Measurements from ENCODE around the gene VWC2L. TPM values are rescaled to one million over a fixed set of nuclear protein-coding genes. Genes with fewer than 3 reads are reported as not detected.

The VWC2L gene
- total and polyA plus RNA-seq, 2 of the 8 experiments (the other 6 are each of a cell fraction or from before 2014, with no cell fraction given): not detected

DNA sequence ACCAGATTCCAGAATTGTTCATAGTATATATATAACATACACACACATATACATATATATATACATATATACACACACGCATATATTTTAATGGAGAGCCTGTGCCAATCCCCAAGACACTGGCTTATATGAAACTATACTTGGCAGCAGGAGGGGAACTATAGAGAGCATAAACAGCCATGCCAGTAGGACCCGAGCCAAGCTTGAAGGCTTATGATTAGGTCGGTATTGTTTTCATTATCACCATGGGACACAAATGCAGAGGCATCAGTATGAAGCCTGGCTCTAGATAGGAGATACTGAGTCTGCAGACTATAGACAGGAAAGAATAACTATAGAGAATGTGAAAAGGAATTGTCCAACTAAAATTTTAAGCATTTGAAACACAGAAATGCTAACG lies 181.2 kb downstream of the VWC2L start:
- H3K4ac ChIP-seq (replicated peaks; ENCODE audit: insufficient read length, low read depth, low read length): no peak overlapping the region
- H3K23ac ChIP-seq (ENCODE audit: insufficient read length): no peak overlapping the region
- no peaks in the 10 kb centered on the region for H3K79me1 ChIP-seq (ENCODE audit: low read depth, low read length)
- no peak overlapping the region for H4K8ac ChIP-seq (ENCODE audit: extremely low read depth, insufficient read depth, low read length)
- no peak overlapping the region for H2BK5ac ChIP-seq (ENCODE audit: low read depth, low read length)
- no peak overlapping the region for H3K4me3 ChIP-seq (ENCODE audit: extremely low read depth in 1 of 4, insufficient read depth in 2 of 4, low read depth in 3 of 4, low read length in 4 of 4)
- H3K36me3 ChIP-seq (ENCODE audit: control insufficient read depth in 2 of 4, insufficient read depth in 4 of 4, low read length in 3 of 4): no peaks in the 10 kb centered on the region
- no peak overlapping the region for H3K27ac ChIP-seq (ENCODE audit: low read depth, low read length)
- H2BK12ac ChIP-seq (ENCODE audit: low read depth, low read length): no peak overlapping the region
- no peak overlapping the region for H2AK5ac ChIP-seq (ENCODE audit: low read depth, low read length)
- no peak overlapping the region for H3K4me2 ChIP-seq (ENCODE audit: insufficient read depth in 1 of 2, low read depth in 2 of 2, low read length in 2 of 2)
- CTCF ChIA-PET (ENCODE audit: partially characterized antibody): interaction anchor here (0.6 to 0.8 kb wide), 2 partner anchors 18 to 1510 kb away, joined by 3 read pairs; no protein-coding TSS in a partner anchor
- H4K91ac ChIP-seq (replicated peaks; ENCODE audit: insufficient read length, low read length): no peak overlapping the region
- no peak overlapping the region for H3K18ac ChIP-seq (ENCODE audit: extremely low read depth, low read length)
- H4K20me1 ChIP-seq (replicated peaks in 1 of 2; ENCODE audit: control insufficient read depth in 1 of 2, insufficient read depth in 2 of 2, low read length in 2 of 2): no peaks in the 10 kb centered on the region
- H3K9ac ChIP-seq (replicated peaks in 1 of 4; ENCODE audit: extremely low read depth in 1 of 4, low read depth in 3 of 4, low read length in 3 of 4): no peak overlapping the region
- H4K5ac ChIP-seq (ENCODE audit: insufficient read length, low read depth, low read length): no peak overlapping the region
- DNase-seq (ENCODE audit: low read depth in 1 of 2, low spot score in 2 of 2) (no peak), FAIRE-seq (no peak)
- no peaks in the 10 kb centered on the region for H3K79me2 ChIP-seq (ENCODE audit: control insufficient read depth in 1 of 2, insufficient read depth in 2 of 2, low read length in 2 of 2)
- H2BK15ac ChIP-seq (ENCODE audit: low read length): no peak overlapping the region
- H3K4me1 ChIP-seq (replicated peaks in 1 of 4; ENCODE audit: control insufficient read depth in 3 of 4, insufficient read depth in 4 of 4, low read length in 3 of 4): 0 out of 7 replicates have a peak, but pooled peaks cover 0 to 2% (median 0%) of the 10 kb centered on the region in 4 experiments
- no peak overlapping the region for H3K56ac ChIP-seq (replicated peaks; ENCODE audit: insufficient read length, low read depth, low read length)
- 80% methylated on average over 4 of the region's 4 CpGs; no CpG with 5 or more reads in 1 of the 2 experiments for WGBS, 2 experiments (ENCODE audit: extremely low coverage in 1 of 2, insufficient coverage in 1 of 2, insufficient read length in 1 of 2, insufficient replicate concordance in 2 of 2, low coverage in 1 of 2, low lambda C conversion rate in 2 of 2, missing lambda C conversion rate in 1 of 2)
- no peak overlapping the region for H2AFZ ChIP-seq (ENCODE audit: low read length)
- H3K23me2 ChIP-seq (ENCODE audit: low read depth, low read length): no peaks in the 10 kb centered on the region
- TF ChIP-seq, protein P1, sequence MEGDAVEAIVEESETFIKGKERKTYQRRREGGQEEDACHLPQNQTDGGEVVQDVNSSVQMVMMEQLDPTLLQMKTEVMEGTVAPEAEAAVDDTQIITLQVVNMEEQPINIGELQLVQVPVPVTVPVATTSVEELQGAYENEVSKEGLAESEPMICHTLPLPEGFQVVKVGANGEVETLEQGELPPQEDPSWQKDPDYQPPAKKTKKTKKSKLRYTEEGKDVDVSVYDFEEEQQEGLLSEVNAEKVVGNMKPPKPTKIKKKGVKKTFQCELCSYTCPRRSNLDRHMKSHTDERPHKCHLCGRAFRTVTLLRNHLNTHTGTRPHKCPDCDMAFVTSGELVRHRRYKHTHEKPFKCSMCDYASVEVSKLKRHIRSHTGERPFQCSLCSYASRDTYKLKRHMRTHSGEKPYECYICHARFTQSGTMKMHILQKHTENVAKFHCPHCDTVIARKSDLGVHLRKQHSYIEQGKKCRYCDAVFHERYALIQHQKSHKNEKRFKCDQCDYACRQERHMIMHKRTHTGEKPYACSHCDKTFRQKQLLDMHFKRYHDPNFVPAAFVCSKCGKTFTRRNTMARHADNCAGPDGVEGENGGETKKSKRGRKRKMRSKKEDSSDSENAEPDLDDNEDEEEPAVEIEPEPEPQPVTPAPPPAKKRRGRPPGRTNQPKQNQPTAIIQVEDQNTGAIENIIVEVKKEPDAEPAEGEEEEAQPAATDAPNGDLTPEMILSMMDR (IDR thresholded peaks at IDR 0.05; ENCODE audit: control extremely low read depth in 1 of 3, insufficient read depth in 1 of 3, low read depth in 1 of 3, low read length in 3 of 3): no peak
- TF ChIP-seq CHD2 (IDR thresholded peaks at IDR 0.05; ENCODE audit: low read length) (no peak), KDM5A (IDR thresholded peaks at IDR 0.05; ENCODE audit: low read length) (no peak), CREB1 (IDR thresholded peaks at IDR 0.05) (no peak), POLR2A (IDR thresholded peaks at IDR 0.05; ENCODE audit: control extremely low read depth in 1 of 2, low read depth in 2 of 2, low read length in 2 of 2) (no peak), CTBP2 (IDR thresholded peaks at IDR 0.05; ENCODE audit: borderline replicate concordance, insufficient read depth, insufficient read length, low read length) (no peak), BACH1 (IDR thresholded peaks at IDR 0.05; ENCODE audit: low read length) (no peak)
- no peak overlapping the region for H2BK120ac ChIP-seq (replicated peaks; ENCODE audit: low read depth, low read length)
- no peaks in the 10 kb centered on the region for H3K9me3 ChIP-seq (ENCODE audit: insufficient read depth in 2 of 2, low read depth in 1 of 2, low read length in 1 of 2)
- POLR2A ChIA-PET (ENCODE audit: partially characterized antibody): no interaction called here
- H3K27me3 ChIP-seq (replicated peaks in 1 of 4; ENCODE audit: control insufficient read depth in 3 of 4, extremely low read depth in 1 of 4, insufficient read depth in 3 of 4, low read length in 3 of 4): peaks cover 10 to 36% (median 23%) of the 10 kb centered on the region in 4 experiments
- H3K14ac ChIP-seq (ENCODE audit: insufficient read length): no peak overlapping the region
- H2BK20ac ChIP-seq (ENCODE audit: low read length): no peak overlapping the region

Data from H1 (cell line).